Kidney epithelial cell (primary cell): Measurements from ENCODE around the gene TERT. TPM values are rescaled to one million over a fixed set of nuclear protein-coding genes. Genes with fewer than 3 reads are reported as not detected.

Experiments used
- DNase-seq: peaks from one replicate; pipeline ENCODE4 v3.0.0-alpha.2; 2010; ENCODE audit warnings: low read depth
- H3K27me3 ChIP-seq: 2 replicates; pipeline ENCODE4 v1.6.0; 2011; ENCODE audit warnings: low read length; ENCODE audit not compliant: control insufficient read depth, insufficient read depth
- H3K36me3 ChIP-seq: 2 replicates; pipeline ENCODE4 v1.5.1; 2011; ENCODE audit warnings: low read length; ENCODE audit not compliant: control insufficient read depth, insufficient read depth
- H3K4me3 ChIP-seq: 2 replicates; pipeline ENCODE4 v1.5.1; 2011; ENCODE audit warnings: low read depth, mild to moderate bottlenecking, control low read depth, low read length
- total RNA-seq: library from RNA; depleted of rRNA; stranded (reverse); fragments of >200 nt; gene quantifications from 2 replicates; pipeline ENCODE4 v1.2.3, GENCODE V29; 2015
- TF ChIP-seq, protein P1 (sequence below): IDR thresholded peaks from 2 replicates; pipeline ENCODE4 v1.5.1; 2011; ENCODE audit warnings: mild to moderate bottlenecking, moderate library complexity, low read length, control low read depth, inconsistent platforms; ENCODE audit not compliant: insufficient read depth, poor library complexity, severe bottlenecking

The TERT gene
- total RNA-seq, 1 donor from 2014 or later, result not detected

DNA sequence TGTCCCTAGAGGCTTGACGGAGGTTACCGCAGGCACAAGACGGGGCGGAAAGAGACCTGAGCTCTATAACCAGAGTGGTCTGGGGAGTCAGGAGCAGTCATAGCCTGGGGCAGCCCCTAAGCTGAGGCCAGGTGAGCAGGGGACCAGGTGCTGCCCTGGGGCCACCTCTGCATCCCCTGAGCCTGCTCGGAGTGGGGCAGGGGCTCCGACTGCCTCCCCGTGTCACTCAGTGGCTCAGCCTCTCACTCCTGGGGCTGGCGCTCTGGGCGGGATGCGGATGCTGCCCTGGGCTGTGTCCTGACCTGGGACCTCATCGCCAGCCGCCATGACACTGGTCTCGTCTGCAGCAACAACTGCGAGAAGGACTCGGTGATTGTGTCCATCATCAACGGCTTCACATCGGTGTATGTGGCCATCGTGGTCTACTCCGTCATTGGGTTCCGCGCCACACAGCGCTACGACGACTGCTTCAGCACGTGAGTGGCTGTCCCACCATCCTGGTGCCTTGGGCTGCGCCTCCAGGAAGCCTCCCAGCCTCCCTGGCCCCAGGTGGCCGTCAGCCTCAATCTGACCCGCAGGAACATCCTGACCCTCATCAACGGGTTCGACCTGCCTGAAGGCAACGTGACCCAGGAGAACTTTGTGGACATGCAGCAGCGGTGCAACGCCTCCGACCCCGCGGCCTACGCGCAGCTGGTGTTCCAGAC is 78.5 kb downstream of the TERT start:
- no peak overlapping the region for H3K4me3 ChIP-seq
- no peaks in the 10 kb centered on the region for H3K36me3 ChIP-seq
- TF ChIP-seq, protein P1, sequence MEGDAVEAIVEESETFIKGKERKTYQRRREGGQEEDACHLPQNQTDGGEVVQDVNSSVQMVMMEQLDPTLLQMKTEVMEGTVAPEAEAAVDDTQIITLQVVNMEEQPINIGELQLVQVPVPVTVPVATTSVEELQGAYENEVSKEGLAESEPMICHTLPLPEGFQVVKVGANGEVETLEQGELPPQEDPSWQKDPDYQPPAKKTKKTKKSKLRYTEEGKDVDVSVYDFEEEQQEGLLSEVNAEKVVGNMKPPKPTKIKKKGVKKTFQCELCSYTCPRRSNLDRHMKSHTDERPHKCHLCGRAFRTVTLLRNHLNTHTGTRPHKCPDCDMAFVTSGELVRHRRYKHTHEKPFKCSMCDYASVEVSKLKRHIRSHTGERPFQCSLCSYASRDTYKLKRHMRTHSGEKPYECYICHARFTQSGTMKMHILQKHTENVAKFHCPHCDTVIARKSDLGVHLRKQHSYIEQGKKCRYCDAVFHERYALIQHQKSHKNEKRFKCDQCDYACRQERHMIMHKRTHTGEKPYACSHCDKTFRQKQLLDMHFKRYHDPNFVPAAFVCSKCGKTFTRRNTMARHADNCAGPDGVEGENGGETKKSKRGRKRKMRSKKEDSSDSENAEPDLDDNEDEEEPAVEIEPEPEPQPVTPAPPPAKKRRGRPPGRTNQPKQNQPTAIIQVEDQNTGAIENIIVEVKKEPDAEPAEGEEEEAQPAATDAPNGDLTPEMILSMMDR, result no peak
- no peak for DNase-seq
- H3K27me3 ChIP-seq, result peaks cover 2% of the 10 kb centered on the region

DNA sequence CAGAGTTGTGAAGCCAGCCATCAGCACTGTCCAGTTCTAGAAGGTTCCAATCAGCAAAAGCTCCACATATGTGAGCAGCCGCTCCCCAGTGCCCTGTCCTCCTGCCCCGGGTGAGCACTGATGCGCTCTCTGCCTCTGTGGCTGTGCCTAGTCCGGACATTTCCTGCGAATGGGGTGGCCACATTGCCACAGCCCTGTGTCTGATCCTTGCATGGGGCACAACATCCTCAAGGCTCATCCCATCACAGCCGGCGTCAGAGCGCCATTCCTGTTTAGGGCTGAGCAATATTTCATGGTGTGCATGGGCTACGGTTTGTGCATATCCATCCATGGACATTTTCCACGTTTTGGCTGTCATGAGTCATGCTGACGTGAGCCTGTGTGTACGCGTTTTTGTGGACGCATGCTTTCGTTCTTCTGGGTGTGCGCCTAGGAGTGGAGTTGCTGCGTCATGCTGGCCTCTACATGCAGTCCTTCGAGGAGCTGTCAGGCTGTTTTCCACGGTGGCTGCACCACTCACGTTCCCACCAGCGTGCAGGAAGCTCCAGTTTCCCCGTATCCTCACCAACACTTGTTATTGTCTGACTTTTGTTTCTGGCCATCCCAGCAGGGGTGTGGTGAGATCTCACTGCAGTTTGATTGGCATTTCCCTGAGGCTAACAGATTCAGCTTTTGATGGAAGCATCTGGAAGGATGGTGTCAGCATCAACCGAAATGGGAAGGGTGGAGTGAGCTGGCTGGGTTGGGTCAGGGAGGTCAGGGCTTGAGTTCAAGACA is 79.4 kb downstream of the TERT start:
- no peaks in the 10 kb centered on the region for H3K36me3 ChIP-seq
- TF ChIP-seq, protein P1, result no peak
- DNase-seq, result no peak
- peaks cover 2% of the 10 kb centered on the region for H3K27me3 ChIP-seq
- no peak overlapping the region for H3K4me3 ChIP-seq

DNA sequence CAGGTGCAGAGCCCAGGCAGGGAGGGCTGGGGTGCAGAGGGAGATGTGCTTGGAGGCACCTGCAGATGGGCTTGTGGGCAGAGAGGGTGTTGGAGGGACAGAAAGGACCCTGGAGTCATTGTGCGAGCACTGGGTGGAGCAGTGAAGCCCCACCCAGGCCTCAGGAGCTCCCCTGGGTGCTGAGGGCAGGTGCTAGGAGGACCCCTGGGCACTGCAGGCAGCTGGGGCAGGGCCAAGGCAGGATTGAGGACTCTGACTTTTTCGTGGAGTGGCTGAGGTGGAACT is 80.0 kb downstream of the TERT start:
- H3K4me3 ChIP-seq, result no peak overlapping the region
- TF ChIP-seq, protein P1, result no peak
- H3K27me3 ChIP-seq, result peaks cover 5% of the 10 kb centered on the region
- DNase-seq, result no peak
- no peaks in the 10 kb centered on the region for H3K36me3 ChIP-seq

DNA sequence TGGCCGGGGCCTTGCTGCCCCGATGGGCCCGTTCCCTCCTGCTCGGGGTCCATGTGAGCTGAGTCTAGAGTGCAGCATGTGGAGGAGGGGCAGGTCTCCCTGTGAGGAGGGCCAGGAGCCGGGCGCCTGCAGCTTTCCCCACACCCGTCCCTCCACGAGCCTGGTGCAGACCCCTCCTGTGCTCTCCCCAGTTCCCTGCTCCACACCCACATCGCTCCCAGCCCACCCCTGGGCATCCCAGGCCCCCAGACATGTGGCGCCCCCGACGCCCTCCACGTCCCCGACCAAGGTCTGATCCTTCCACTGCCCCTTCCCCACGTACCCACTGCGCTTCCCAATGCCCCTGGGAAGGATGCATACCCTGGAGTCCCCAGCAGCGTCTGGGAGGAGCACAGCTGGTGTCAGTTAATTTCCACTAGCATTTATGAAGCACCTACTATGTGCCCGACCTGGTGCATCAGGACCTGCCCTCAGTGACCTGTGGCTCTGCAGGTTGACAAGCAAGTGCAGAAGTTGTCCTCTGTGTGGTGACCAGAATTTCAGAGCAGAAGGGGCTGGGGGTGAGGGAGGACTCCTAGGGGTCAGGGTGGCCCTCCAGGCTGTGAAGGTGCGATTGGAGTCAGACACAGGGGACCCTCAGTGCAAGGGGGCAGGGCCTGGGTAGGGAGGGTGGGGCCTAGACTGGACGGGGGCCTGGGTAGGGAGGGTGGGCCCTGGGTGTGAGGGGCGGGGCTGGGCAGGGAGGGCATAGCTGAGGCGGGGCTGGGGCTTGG is 80.5 kb downstream of the TERT start:
- Histone ChIP-seq H3K36me3 (no peaks in the 10 kb centered on the region), H3K27me3 (peaks cover 6% of the 10 kb centered on the region), H3K4me3 (no peak overlapping the region)
- TF ChIP-seq, protein P1, result no peak
- DNase-seq, result no peak

DNA sequence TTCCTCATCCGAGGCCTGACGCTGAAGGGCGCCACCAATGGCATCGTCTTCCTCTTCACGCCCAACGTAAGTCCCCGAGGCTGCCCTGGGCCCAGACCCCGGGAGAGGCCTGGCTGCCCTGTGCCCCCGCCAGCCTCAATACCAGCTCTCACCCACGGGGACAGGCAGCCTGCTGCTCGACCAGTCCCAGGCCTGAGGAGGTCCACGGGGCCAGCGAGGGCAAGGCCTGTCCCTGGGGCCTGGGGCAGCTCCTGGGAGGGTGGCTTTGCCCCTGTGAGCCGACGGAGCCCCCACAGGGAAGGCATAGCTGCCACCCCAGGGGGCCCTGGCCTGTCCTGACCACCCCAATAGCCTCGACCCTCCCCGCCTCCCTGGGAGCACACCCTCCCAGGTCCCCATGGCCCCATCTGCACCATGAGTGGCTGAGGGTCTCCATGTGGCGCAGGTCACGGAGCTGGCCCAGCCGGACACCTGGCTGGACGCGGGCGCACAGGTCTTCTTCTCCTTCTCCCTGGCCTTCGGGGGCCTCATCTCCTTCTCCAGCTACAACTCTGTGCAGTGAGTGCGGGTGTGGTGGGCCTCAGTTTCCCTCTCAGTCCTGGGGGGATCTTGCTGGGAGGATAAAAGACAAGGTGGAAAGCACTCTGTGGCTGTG is 81.2 kb downstream of the TERT start:
- Histone ChIP-seq H3K4me3 (no peak overlapping the region), H3K36me3 (no peaks in the 10 kb centered on the region), H3K27me3 (peaks cover 5% of the 10 kb centered on the region)
- no peak for DNase-seq
- TF ChIP-seq, protein P1, result no peak
